ENCODE results near the gene PALLD. TPM values are rescaled to one million over a fixed set of nuclear protein-coding genes. Genes with fewer than 3 reads are reported as not detected.

The PALLD gene
- total RNA-seq, 1 donor from 2014 or later, result 239 TPM

- DNase-seq (ENCODE audit: low spot score), result no peak
Measured at GRCh38 chr4:168558599-168558998, 61.7 kb downstream of the PALLD start.

GRCh38 chr4:168560184-168561180 is 63.6 kb downstream of the PALLD start:
- no peak for DNase-seq (ENCODE audit: low spot score)

- DNase-seq (ENCODE audit: low spot score), result no peak
Measured at GRCh38 chr4:168562041-168562571, 65.3 kb downstream of the PALLD start.

- DNase-seq (ENCODE audit: low spot score), result no peak
Measured at GRCh38 chr4:168564023-168564422, 67.2 kb downstream of the PALLD start.

GRCh38 chr4:168565130-168565529 is 68.3 kb downstream of the PALLD start:
- no peak for DNase-seq (ENCODE audit: low spot score)

- no peak for DNase-seq (ENCODE audit: low spot score)
Measured at GRCh38 chr4:168566726-168567125, 69.9 kb downstream of the PALLD start.

- no peak for DNase-seq (ENCODE audit: low spot score)
Measured at GRCh38 chr4:168569066-168569930, 72.4 kb downstream of the PALLD start.

- no peak for DNase-seq (ENCODE audit: low spot score)
Measured at GRCh38 chr4:168569931-168570276, 73.1 kb downstream of the PALLD start.

- no peak for DNase-seq (ENCODE audit: low spot score)
Measured at GRCh38 chr4:168570466-168570865, 73.6 kb downstream of the PALLD start.

GRCh38 chr4:168572002-168572401 is 75.2 kb downstream of the PALLD start:
- no peak for DNase-seq (ENCODE audit: low spot score)

- DNase-seq (ENCODE audit: low spot score), result no peak
Measured at GRCh38 chr4:168573870-168574269, 77.0 kb downstream of the PALLD start.

- no peak for DNase-seq (ENCODE audit: low spot score)
Measured at GRCh38 chr4:168574581-168575295, 77.9 kb downstream of the PALLD start.

- no peak for DNase-seq (ENCODE audit: low spot score)
Measured at GRCh38 chr4:168575473-168575872, 78.6 kb downstream of the PALLD start.

- no peak for DNase-seq (ENCODE audit: low spot score)
Measured at GRCh38 chr4:168577624-168578023, 80.8 kb downstream of the PALLD start.

- DNase-seq (ENCODE audit: low spot score), result no peak
Measured at GRCh38 chr4:168580228-168580627, 83.4 kb downstream of the PALLD start.

GRCh38 chr4:168584321-168584771 is 87.5 kb downstream of the PALLD start:
- no peak for DNase-seq (ENCODE audit: low spot score)

- peak; percentile 72 for DNase-seq (ENCODE audit: low spot score)
Measured at GRCh38 chr4:168585168-168586091, 88.6 kb downstream of the PALLD start.

GRCh38 chr4:168586926-168587325 is 90.1 kb downstream of the PALLD start:
- no peak for DNase-seq (ENCODE audit: low spot score)

GRCh38 chr4:168587411-168588125 is 90.7 kb downstream of the PALLD start:
- no peak for DNase-seq (ENCODE audit: low spot score)

Measured in ureter (tissue), 1 donor.